Endothelial cell of umbilical vein (primary cell): ENCODE data around the gene RIT2. TPM values are rescaled to one million over a fixed set of nuclear protein-coding genes. Genes with fewer than 3 reads are reported as not detected.

Source experiments
- BruUV-seq: library from RNA; stranded (reverse); fragments of 400-500 nt; replicated peaks from 2 replicates; lab custom pipeline; 2021; lab: Mats Ljungman, UMichigan
- CTCF ChIA-PET: fragments of 300-600, 350-600 bp; sonication (Branson Sonifier 250); formaldehyde crosslinking; loops from one replicate; lab custom pipeline; 2021; ENCODE audit warnings: antibody characterized with exemption, inconsistent platforms; lab: Charles Lee
- POLR2A ChIA-PET: fragments of 300-600, 350-600 bp; sonication (Branson Sonifier 250); formaldehyde crosslinking; loops from one replicate; lab custom pipeline; 2021; ENCODE audit warnings: antibody characterized with exemption, inconsistent platforms; lab: Charles Lee
- DNase-seq: peaks from one replicate; pipeline ENCODE4 v3.0.0-alpha.2; 2011; ENCODE audit warnings: low read depth, low spot score
- FAIRE-seq: peaks from 2 replicates; lab custom pipeline; 2011; peaks lifted over from hg19 to GRCh38; lab: Jason Lieb, UNC
- H2AFZ ChIP-seq: 2 replicates; pipeline ENCODE4 v1.6.0; 2012; ENCODE audit warnings: low read depth, low read length, control low read depth, inconsistent platforms
- H3K27ac ChIP-seq: 2 replicates; pipeline ENCODE4 v1.5.1; 2011; ENCODE audit warnings: low read depth, mild to moderate bottlenecking, control low read depth, low read length, moderate library complexity; ENCODE audit not compliant: insufficient read depth
- H3K27me3 ChIP-seq, 2 experiments: 2 replicates each; pipeline versions ENCODE4 v1.6.0 to v1.6.1; 2011; ENCODE audit warnings: low read length in 2 of 2, mixed read lengths in 1 of 2; ENCODE audit not compliant: control insufficient read depth in 2 of 2, insufficient read depth in 2 of 2
- H3K36me3 ChIP-seq, 2 experiments: 2 replicates in 1 of 2; 3 replicates in 1 of 2; pipeline ENCODE4 v1.5.1; 2011; ENCODE audit warnings: low read length in 2 of 2, mild to moderate bottlenecking in 1 of 2, moderate library complexity in 1 of 2; ENCODE audit not compliant: control insufficient read depth in 2 of 2, insufficient read depth in 2 of 2; ENCODE audit errors: extremely low read depth in 1 of 2
- H3K4me1 ChIP-seq: 3 replicates; pipeline ENCODE4 v1.5.1; 2011; ENCODE audit warnings: mild to moderate bottlenecking, low read length; ENCODE audit not compliant: control insufficient read depth, insufficient read depth; ENCODE audit errors: extremely low read depth
- H3K4me2 ChIP-seq: 2 replicates; pipeline ENCODE4 v1.6.1; 2011; ENCODE audit warnings: low read length, control low read depth, mixed read lengths; ENCODE audit not compliant: insufficient read depth
- H3K4me3 ChIP-seq, 3 experiments: fragments of 200-600 bp in 1 of 3; sonication (generic), shearing (Covaris generic) in 1 of 3; replicated peaks in 1 of 3; 2 replicates each; pipeline ENCODE4 v1.5.1; 2011 to 2016; ENCODE audit warnings: control low read depth in 3 of 3, low read length in 3 of 3, mild to moderate bottlenecking in 2 of 3, inconsistent platforms in 1 of 3, low read depth in 1 of 3, moderate library complexity in 1 of 3; ENCODE audit not compliant: insufficient read depth in 1 of 3
- H3K79me2 ChIP-seq: 2 replicates; pipeline ENCODE4 v1.6.0; 2012; ENCODE audit warnings: low read length, inconsistent platforms; ENCODE audit not compliant: control insufficient read depth, insufficient read depth
- H3K9ac ChIP-seq: replicated peaks from 2 replicates; pipeline ENCODE3; 2011; ENCODE audit warnings: low read length, control low read depth; ENCODE audit not compliant: insufficient read depth; ENCODE audit errors: extremely low read depth
- H3K9me1 ChIP-seq: replicated peaks from 3 replicates; pipeline ENCODE4 v1.6.0; 2011; ENCODE audit warnings: mild to moderate bottlenecking, low read length; ENCODE audit not compliant: control insufficient read depth, insufficient read depth; ENCODE audit errors: extremely low read depth
- H3K9me3 ChIP-seq: replicated peaks from 2 replicates; pipeline ENCODE4 v1.5.1; 2012; ENCODE audit warnings: low read length, inconsistent platforms; ENCODE audit not compliant: control insufficient read depth, insufficient read depth
- H4K20me1 ChIP-seq: replicated peaks from 2 replicates; pipeline ENCODE3; 2011; ENCODE audit warnings: mild to moderate bottlenecking, low read length; ENCODE audit not compliant: control insufficient read depth, insufficient read depth; ENCODE audit errors: extremely low read depth
- EZH2 ChIP-seq: IDR thresholded peaks from 2 replicates; pipeline ENCODE4 v1.6.1; 2012; ENCODE audit warnings: borderline replicate concordance, low read depth, mild to moderate bottlenecking, moderate library complexity, low read length, inconsistent platforms; ENCODE audit not compliant: severe bottlenecking
- FOS ChIP-seq: IDR thresholded peaks from 2 replicates; pipeline ENCODE4 v1.6.1; 2011; ENCODE audit warnings: mild to moderate bottlenecking, low read length, moderate library complexity, borderline replicate concordance; ENCODE audit not compliant: insufficient read depth
- JUN ChIP-seq: IDR thresholded peaks from 2 replicates; pipeline ENCODE4 v1.6.1; 2011; ENCODE audit warnings: borderline replicate concordance, low read depth; ENCODE audit not compliant: insufficient read length, insufficient read depth
- MAX ChIP-seq: IDR thresholded peaks from 2 replicates; pipeline ENCODE4 v1.6.1; 2011; ENCODE audit not compliant: insufficient read depth, insufficient read length
- MYC ChIP-seq: IDR thresholded peaks from one replicate; pipeline ENCODE4 v1.6.1; 2011; ENCODE audit warnings: mild to moderate bottlenecking, low read depth, low read length
- POLR2AphosphoS5 ChIP-seq: IDR thresholded peaks from 2 replicates; pipeline ENCODE4 v1.6.1; 2012; ENCODE audit warnings: low read depth, mild to moderate bottlenecking, control low read depth, low read length, moderate library complexity; ENCODE audit not compliant: insufficient read depth
- dilution Hi-C: fragments of 300-500 bp; cut with MboI; formaldehyde crosslinking; loops from one replicate; pipeline ENCODE4 v1.15.0; 2019; ENCODE audit warnings: low sequenced_read_pairs; ENCODE audit not compliant: extremely low pct_ligation_motif_present
- intact Hi-C: fragments of 100-400 bp; cut with micrococcal nuclease; formaldehyde crosslinking; loops from one replicate; pipeline ENCODE4 v1.10.0; 2022
- polyA plus RNA-seq, 4 experiments: library from polyadenylated mRNA; depleted of rRNA in 3 of 4; stranded (reverse) in 3 of 4; unstranded in 1 of 4; fragments of >200 nt; gene quantifications; 2 replicates each; pipeline versions ENCODE4 v1.2.1 to v1.2.3, GENCODE V29; 2011 to 2012; ENCODE audit warnings: missing spikeins in 1 of 4
- total RNA-seq: library from RNA; stranded (reverse); gene quantifications from 2 replicates; pipeline ENCODE4 v1.2.3, GENCODE V29; 2021
- TF ChIP-seq, protein P1 (sequence below), 2 donors: IDR thresholded peaks; 1 replicate in 1 of 2; 2 replicates in 1 of 2; pipeline ENCODE4 v1.5.1; 2011; ENCODE audit warnings: low read length in 2 of 2, mild to moderate bottlenecking in 2 of 2, moderate library complexity in 2 of 2, control low read depth in 1 of 2, inconsistent platforms in 1 of 2, low read depth in 1 of 2; ENCODE audit not compliant: insufficient read depth in 1 of 2; ENCODE audit errors: extremely low read depth in 1 of 2

The RIT2 gene
- total and polyA plus RNA-seq, 2 donors (not counting 3 experiments of a cell fraction or from before 2014, with no cell fraction given) = not detected

DNA sequence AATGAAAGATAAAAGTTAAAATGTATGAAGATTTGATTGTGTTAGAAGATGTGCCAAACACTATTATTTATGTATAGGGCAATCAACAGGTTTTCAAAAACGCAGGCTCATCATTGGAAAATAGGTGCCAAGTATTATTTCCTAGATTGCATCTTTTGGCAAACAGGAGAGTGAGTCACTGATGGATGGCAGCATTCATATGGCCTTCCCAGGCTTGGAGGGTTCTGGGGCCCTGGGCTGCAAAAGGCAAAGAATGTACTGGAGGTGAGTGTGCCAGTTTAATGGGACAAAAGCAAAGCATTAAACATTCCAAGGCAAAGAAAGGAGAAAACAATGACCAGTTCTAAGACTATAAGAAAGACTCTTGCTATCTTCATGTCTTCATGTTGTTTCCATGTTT is 379.4 kb downstream of the RIT2 start:
- intact Hi-C loops = no loop called here
- H3K79me2 ChIP-seq = no peaks in the 10 kb centered on the region
- no peak for FAIRE-seq
- no peaks in the 10 kb centered on the region for H3K36me3 ChIP-seq
- dilution Hi-C loops = no loop called here
- DNase-seq = no peak
- ChIA-PET POLR2A (no interaction called here), CTCF (interaction anchor here (1.4 to 1.6 kb wide), 2 partner anchors 9 to 140 kb away, joined by 3 to 4 read pairs; no protein-coding TSS in a partner anchor)
- H3K4me3 ChIP-seq = no peak overlapping the region
- H3K9me3 ChIP-seq = no peaks in the 10 kb centered on the region
- H3K9me1 ChIP-seq = no peaks in the 10 kb centered on the region
- H4K20me1 ChIP-seq = no peaks in the 10 kb centered on the region
- H3K9ac ChIP-seq = no peak overlapping the region
- no peaks in the 10 kb centered on the region for H3K27me3 ChIP-seq
- H3K4me1 ChIP-seq = no peaks in the 10 kb centered on the region
- TF ChIP-seq JUN (no peak), EZH2 (no peak), MYC (no peak), FOS (no peak), MAX (no peak), POLR2AphosphoS5 (no peak)
- TF ChIP-seq, protein P1, sequence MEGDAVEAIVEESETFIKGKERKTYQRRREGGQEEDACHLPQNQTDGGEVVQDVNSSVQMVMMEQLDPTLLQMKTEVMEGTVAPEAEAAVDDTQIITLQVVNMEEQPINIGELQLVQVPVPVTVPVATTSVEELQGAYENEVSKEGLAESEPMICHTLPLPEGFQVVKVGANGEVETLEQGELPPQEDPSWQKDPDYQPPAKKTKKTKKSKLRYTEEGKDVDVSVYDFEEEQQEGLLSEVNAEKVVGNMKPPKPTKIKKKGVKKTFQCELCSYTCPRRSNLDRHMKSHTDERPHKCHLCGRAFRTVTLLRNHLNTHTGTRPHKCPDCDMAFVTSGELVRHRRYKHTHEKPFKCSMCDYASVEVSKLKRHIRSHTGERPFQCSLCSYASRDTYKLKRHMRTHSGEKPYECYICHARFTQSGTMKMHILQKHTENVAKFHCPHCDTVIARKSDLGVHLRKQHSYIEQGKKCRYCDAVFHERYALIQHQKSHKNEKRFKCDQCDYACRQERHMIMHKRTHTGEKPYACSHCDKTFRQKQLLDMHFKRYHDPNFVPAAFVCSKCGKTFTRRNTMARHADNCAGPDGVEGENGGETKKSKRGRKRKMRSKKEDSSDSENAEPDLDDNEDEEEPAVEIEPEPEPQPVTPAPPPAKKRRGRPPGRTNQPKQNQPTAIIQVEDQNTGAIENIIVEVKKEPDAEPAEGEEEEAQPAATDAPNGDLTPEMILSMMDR (IDR thresholded peaks at IDR 0.05; ENCODE audit: extremely low read depth in 1 of 2, insufficient read depth in 1 of 2, low read depth in 1 of 2, low read length in 2 of 2) = no peak
- no peak overlapping the region for H3K4me2 ChIP-seq
- BruUV-seq = no TSS peak
- no peak overlapping the region for H2AFZ ChIP-seq
- no peak overlapping the region for H3K27ac ChIP-seq
